GM12875 (cell line): ENCODE results near the gene RNF169.

Source experiments
- H3K4me3 ChIP-seq: one replicate; pipeline ENCODE4 v1.5.1; 2011; ENCODE audit warnings: low read depth, low read length, control low read depth
- CTCF ChIP-seq: IDR thresholded peaks from 2 replicates; pipeline ENCODE4 v1.5.1; 2011; ENCODE audit warnings: low read depth, mild to moderate bottlenecking, control low read depth, inconsistent platforms, low read length, moderate library complexity, borderline replicate concordance; ENCODE audit not compliant: insufficient read depth

RNF169 gene

GRCh38 chr11:74866557-74866956 is 117.9 kb downstream of the RNF169 start:
- TF ChIP-seq CTCF: no peak
- H3K4me3 ChIP-seq: no peak overlapping the region

GRCh38 chr11:74870485-74870884 is 121.8 kb downstream of the RNF169 start:
- no peak overlapping the region for H3K4me3 ChIP-seq
- TF ChIP-seq CTCF: peak; percentile 41; the same call in 1 of the 2 replicates

- no peak for TF ChIP-seq CTCF
- H3K4me3 ChIP-seq: no peak overlapping the region
These were observed 122.4 kb downstream of the RNF169 start for GRCh38 chr11:74871037-74871436.

- peak; percentile 42; the same call in 1 of the 2 replicates for TF ChIP-seq CTCF
- no peak overlapping the region for H3K4me3 ChIP-seq
These were observed 128.5 kb downstream of the RNF169 start for GRCh38 chr11:74877132-74877531.
